IMR-90 (cell line): ENCODE measurements around the gene CNTLN. TPM values are rescaled to one million over a fixed set of nuclear protein-coding genes. Genes with fewer than 3 reads are reported as not detected.

Experiments used
- ATAC-seq: fragments of 200-7000 bp; cut with Tn5 transposase; 2 replicates; pipeline ENCODE4 v1.9.1; 2020; ENCODE audit warnings: low read depth, mild to moderate bottlenecking, moderate library complexity
- BruUV-seq: library from RNA; stranded (reverse); fragments of 400-500 nt; replicated peaks from 2 replicates; lab custom pipeline; 2021; lab: Mats Ljungman, UMichigan
- CTCF ChIA-PET: fragments of 300-600 bp; formaldehyde crosslinking; extraction: SDS; loops from one replicate; lab custom pipeline; 2021; ENCODE audit warnings: antibody characterized with exemption; lab: Yijun Ruan, JAX
- POLR2A ChIA-PET: fragments of 300-600 bp; sonication (Branson Sonifier 250); formaldehyde crosslinking; loops from one replicate; lab custom pipeline; 2022; ENCODE audit warnings: antibody characterized with exemption; ENCODE audit not compliant: unreplicated experiment; lab: Charles Lee
- DNase-seq: peaks from one replicate; pipeline ENCODE4 v3.0.0; 2013
- H2AFZ ChIP-seq: replicated peaks from 2 replicates; pipeline ENCODE3; 2013; ENCODE audit warnings: low read length, mild to moderate bottlenecking; ENCODE audit not compliant: poor library complexity
- H2AK5ac ChIP-seq: 2 replicates; pipeline ENCODE4 v1.6.1; 2013; ENCODE audit warnings: low read depth, low read length, inconsistent platforms
- H2AK9ac ChIP-seq: replicated peaks from 2 replicates; pipeline ENCODE3; 2013; ENCODE audit warnings: mild to moderate bottlenecking, low read depth, low read length, moderate library complexity; ENCODE audit not compliant: poor library complexity
- H2BK120ac ChIP-seq: 2 replicates; pipeline ENCODE4 v1.6.1; 2013; ENCODE audit warnings: low read depth, low read length, inconsistent platforms
- H2BK15ac ChIP-seq: 3 replicates; pipeline ENCODE4 v1.6.1; 2013; ENCODE audit warnings: low read depth, low read length, inconsistent platforms
- H2BK20ac ChIP-seq: 2 replicates; pipeline ENCODE4 v1.6.1; 2013; ENCODE audit warnings: low read depth, mild to moderate bottlenecking, inconsistent platforms, low read length, moderate library complexity
- H2BK5ac ChIP-seq: 2 replicates; pipeline ENCODE4 v1.6.1; 2013; ENCODE audit warnings: mild to moderate bottlenecking, low read depth, low read length, inconsistent platforms; ENCODE audit not compliant: poor library complexity, severe bottlenecking
- H3K14ac ChIP-seq: replicated peaks from 2 replicates; pipeline ENCODE4 v1.6.1; 2013; ENCODE audit warnings: low read depth, low read length, inconsistent platforms
- H3K18ac ChIP-seq: 2 replicates; pipeline ENCODE4 v1.6.1; 2013; ENCODE audit warnings: low read depth, low read length, control low read depth
- H3K23ac ChIP-seq: 2 replicates; pipeline ENCODE4 v1.6.1; 2013; ENCODE audit warnings: low read depth, low read length, inconsistent platforms
- H3K27ac ChIP-seq: 2 replicates; pipeline ENCODE4 v1.5.1; 2013; ENCODE audit warnings: mild to moderate bottlenecking, control low read depth, low read length; ENCODE audit not compliant: insufficient read depth
- H3K27me3 ChIP-seq: 2 replicates; pipeline ENCODE4 v1.6.1; 2013; ENCODE audit warnings: low read length; ENCODE audit not compliant: control insufficient read depth, insufficient read depth
- H3K36me3 ChIP-seq: 2 replicates; pipeline ENCODE4 v1.6.1; 2013; ENCODE audit warnings: low read length, mixed read lengths; ENCODE audit not compliant: control insufficient read depth, insufficient read depth
- H3K4ac ChIP-seq: 2 replicates; pipeline ENCODE4 v1.6.1; 2013; ENCODE audit warnings: low read depth, low read length, inconsistent platforms
- H3K4me1 ChIP-seq: 2 replicates; pipeline ENCODE4 v1.6.1; 2013; ENCODE audit warnings: low read length, mixed read lengths; ENCODE audit not compliant: control insufficient read depth, insufficient read depth
- H3K4me2 ChIP-seq: 2 replicates; pipeline ENCODE4 v1.6.1; 2013; ENCODE audit warnings: low read depth, mild to moderate bottlenecking, control low read depth, low read length, moderate library complexity
- H3K4me3 ChIP-seq: 2 replicates; pipeline ENCODE4 v1.5.1; 2013; ENCODE audit warnings: low read depth, mild to moderate bottlenecking, control low read depth, low read length, moderate library complexity; ENCODE audit not compliant: insufficient read depth
- H3K56ac ChIP-seq: 2 replicates; pipeline ENCODE4 v1.6.1; 2013; ENCODE audit warnings: low read length, inconsistent platforms; ENCODE audit not compliant: insufficient read depth; ENCODE audit errors: extremely low read depth
- H3K79me1 ChIP-seq, 2 experiments: 2 replicates each; pipeline ENCODE4 v1.6.1; 2013; ENCODE audit warnings: low read length in 2 of 2, inconsistent platforms in 1 of 2, low read depth in 1 of 2
- H3K9ac ChIP-seq: 2 replicates; pipeline ENCODE4 v1.6.1; 2013; ENCODE audit warnings: low read depth, low read length, control low read depth
- H3K9me1 ChIP-seq: 2 replicates; pipeline ENCODE4 v1.6.1; 2013; ENCODE audit warnings: low read length, inconsistent platforms; ENCODE audit not compliant: insufficient read depth
- H3K9me3 ChIP-seq: 2 replicates; pipeline ENCODE4 v1.6.1; 2013; ENCODE audit warnings: low read length; ENCODE audit not compliant: control insufficient read depth, insufficient read depth
- H4K20me1 ChIP-seq: 2 replicates; pipeline ENCODE4 v1.6.1; 2013; ENCODE audit warnings: low read length, inconsistent platforms; ENCODE audit not compliant: insufficient read depth
- H4K5ac ChIP-seq: 2 replicates; pipeline ENCODE4 v1.6.1; 2013; ENCODE audit warnings: mild to moderate bottlenecking, low read depth, low read length, control low read depth
- H4K8ac ChIP-seq, 2 experiments: 2 replicates each; pipeline ENCODE4 v1.6.1; 2013; ENCODE audit warnings: low read depth in 2 of 2, low read length in 2 of 2, control low read depth in 1 of 2, inconsistent platforms in 1 of 2
- H4K91ac ChIP-seq: 2 replicates; pipeline ENCODE4 v1.6.1; 2013; ENCODE audit warnings: low read depth, low read length, inconsistent platforms; ENCODE audit not compliant: insufficient read depth
- CEBPB ChIP-seq: IDR thresholded peaks from 2 replicates; pipeline ENCODE4 v1.6.1; 2012; ENCODE audit warnings: low read depth, low read length, improper control_type of control experiment
- FOS ChIP-seq: fragments of 150-350 bp; IDR thresholded peaks from 2 replicates; pipeline ENCODE4 v1.6.1; 2016; ENCODE audit warnings: low read depth, low read length
- dilution Hi-C: fragments of 300-500 bp; cut with HindIII; formaldehyde crosslinking; loops from one replicate; pipeline ENCODE4 v1.14.3; 2018; ENCODE audit warnings: low sequenced_read_pairs; ENCODE audit not compliant: unreplicated experiment
- in situ Hi-C: fragments of 300-500 bp; cut with MboI; formaldehyde crosslinking; loops from 3 replicates; pipeline ENCODE4 v1.14.3; 2019; ENCODE audit warnings: low sequenced_read_pairs, inconsistent platforms, mixed read lengths
- intact Hi-C: fragments of 100-400 bp; cut with micrococcal nuclease; formaldehyde crosslinking; loops from 2 replicates; pipeline ENCODE4 v1.10.0; 2022
- polyA plus RNA-seq, 3 experiments: library from polyadenylated mRNA; depleted of rRNA; stranded (reverse); fragments of >200 nt; gene quantifications; 2 replicates each; pipeline ENCODE4 v1.2.3, GENCODE V29; 2012; ENCODE audit warnings: low replicate concordance in 1 of 3
- total RNA-seq: library from RNA; depleted of rRNA; stranded (reverse); fragments of >200 nt; gene quantifications from 2 replicates; pipeline ENCODE4 v1.2.3, GENCODE V29; 2012

Gene CNTLN
- total and polyA plus RNA-seq, 2 of the 4 experiments (the other 2 are of a cell fraction), result 3.8 to 5.9 TPM

GRCh38 chr9:17330097-17330496 is 195.3 kb downstream of the CNTLN start:
- Histone ChIP-seq H2AFZ (no peak overlapping the region), H3K4me1 (no peaks in the 10 kb centered on the region), H2BK5ac (no peak overlapping the region), H3K79me1 (no peaks in the 10 kb centered on the region), H3K27me3 (no peaks in the 10 kb centered on the region), H4K8ac (no peak overlapping the region), H3K18ac (no peak overlapping the region), H4K5ac (no peak overlapping the region), H4K20me1 (no peaks in the 10 kb centered on the region), H3K36me3 (no peaks in the 10 kb centered on the region), H2BK120ac (no peak overlapping the region), H2BK20ac (no peak overlapping the region), H3K4me3 (no peak overlapping the region), H2AK9ac (no peak overlapping the region), H3K9me3 (no peaks in the 10 kb centered on the region), H3K27ac (no peak overlapping the region), H2AK5ac (no peak overlapping the region), H3K4ac (no peak overlapping the region), H4K91ac (no peak overlapping the region), H3K14ac (no peak overlapping the region), H3K23ac (no peak overlapping the region), H3K9me1 (no peaks in the 10 kb centered on the region), H2BK15ac (no peak overlapping the region), H3K4me2 (no peak overlapping the region), H3K56ac (no peak overlapping the region), H3K9ac (no peak overlapping the region)
- CTCF ChIA-PET, result interaction anchor here (0.6 kb wide), 1 partner anchor 1760 kb away, joined by 4 read pairs; no protein-coding TSS in a partner anchor
- DNase-seq (peak; percentile 46), ATAC-seq (no peak)
- intact Hi-C loops, result no loop called here
- dilution Hi-C loops, result no loop called here
- BruUV-seq, result no TSS peak
- 0 out of 2 replicates have a peak, but pooled peaks have one; percentile 16 for TF ChIP-seq CEBPB
- no peak for TF ChIP-seq FOS
- POLR2A ChIA-PET, result no interaction called here
- in situ Hi-C loops, result no loop called here
